Measurements from ENCODE around the gene POLG2. TPM values are rescaled to one million over a fixed set of nuclear protein-coding genes. Genes with fewer than 3 reads are reported as not detected.
"Not testable (repeated sequence)": the region's sequence is repeated elsewhere in the genome, so short reads cannot be mapped to it uniquely, and the experiment has no call there.

The POLG2 gene
- total RNA-seq, 1 experiment from 2014 or later, result 18.5 TPM

DNA sequence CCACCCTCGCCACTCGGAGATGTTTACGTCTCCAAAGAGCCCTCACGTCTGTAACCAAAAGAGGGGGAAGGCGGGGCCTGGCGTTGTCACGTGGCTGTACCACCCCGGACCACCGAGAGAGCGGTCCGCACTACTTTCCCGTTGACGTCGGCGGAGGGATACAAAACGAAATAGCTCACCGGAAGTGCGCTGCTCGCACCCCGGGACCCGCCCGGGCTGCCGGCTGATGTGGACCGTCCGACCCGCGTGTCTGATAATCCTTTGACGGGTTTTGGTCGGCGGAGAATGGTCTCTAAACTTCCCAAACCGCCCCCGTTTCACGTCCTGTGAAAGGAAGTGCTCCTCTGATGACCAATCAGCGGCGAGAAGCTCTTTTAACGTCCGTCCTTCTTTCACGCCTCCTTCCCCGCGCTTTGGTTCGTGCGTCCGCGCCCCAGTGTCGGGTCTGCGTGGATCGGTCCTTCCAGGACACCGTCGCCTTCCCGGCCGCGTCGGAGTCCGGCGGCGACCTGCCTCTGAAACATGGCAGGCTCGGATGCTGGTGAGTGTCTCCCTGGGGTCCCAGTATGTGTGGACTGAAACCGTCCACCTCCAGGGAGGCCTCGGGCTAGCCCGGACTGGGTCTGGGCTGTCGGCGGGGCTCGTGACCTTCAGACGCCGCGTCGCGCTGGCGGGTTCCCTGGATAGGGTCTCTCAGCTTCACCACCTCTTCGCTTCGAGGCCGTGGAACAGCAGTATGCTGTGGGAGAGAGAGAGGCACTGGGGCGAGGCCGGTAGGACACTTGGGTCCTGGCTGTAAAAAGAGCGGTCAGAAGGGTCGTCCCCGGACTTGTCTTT lies 9.9 kb upstream of the POLG2 start, which contains the start of gene CEP95:
TSS of gene CEP95 (plus strand) at position 402 of the 837 bp plus-strand sequence. CDS start at position 523, 121 bp downstream.
- peak; percentile 96 for DNase-seq (ENCODE audit: low spot score)
- in situ Hi-C loops (cut with HindIII; ENCODE audit: low sequenced_read_pairs), result no loop called here

DNA sequence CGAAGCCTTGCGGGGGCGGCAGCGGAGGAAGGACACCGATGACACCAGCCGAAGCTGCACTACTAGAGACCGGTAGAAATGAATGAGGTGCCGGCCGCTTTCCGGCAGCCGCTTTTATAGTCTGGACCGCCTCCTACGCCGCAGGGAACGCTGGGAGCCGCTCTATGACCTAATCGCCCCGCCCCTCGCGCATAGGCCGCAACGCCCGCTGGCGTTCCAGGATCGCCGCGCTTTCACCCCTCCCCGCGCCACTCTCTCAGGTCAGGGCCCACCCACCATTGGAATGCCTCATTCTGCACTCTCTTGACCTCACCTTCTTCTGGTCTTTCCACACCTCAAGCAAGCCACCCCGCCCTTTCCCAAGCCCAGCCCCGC lies 9.3 kb upstream of the POLG2 start, which contains the start of gene DDX5:
TSS of gene DDX5 (minus strand) at position 89 of the 375 bp plus-strand sequence. CDS start 170 bp downstream, outside the sequence.
- DNase-seq (ENCODE audit: low spot score), result peak; percentile 96
- in situ Hi-C loops (cut with HindIII; ENCODE audit: low sequenced_read_pairs), result no loop called here

DNA sequence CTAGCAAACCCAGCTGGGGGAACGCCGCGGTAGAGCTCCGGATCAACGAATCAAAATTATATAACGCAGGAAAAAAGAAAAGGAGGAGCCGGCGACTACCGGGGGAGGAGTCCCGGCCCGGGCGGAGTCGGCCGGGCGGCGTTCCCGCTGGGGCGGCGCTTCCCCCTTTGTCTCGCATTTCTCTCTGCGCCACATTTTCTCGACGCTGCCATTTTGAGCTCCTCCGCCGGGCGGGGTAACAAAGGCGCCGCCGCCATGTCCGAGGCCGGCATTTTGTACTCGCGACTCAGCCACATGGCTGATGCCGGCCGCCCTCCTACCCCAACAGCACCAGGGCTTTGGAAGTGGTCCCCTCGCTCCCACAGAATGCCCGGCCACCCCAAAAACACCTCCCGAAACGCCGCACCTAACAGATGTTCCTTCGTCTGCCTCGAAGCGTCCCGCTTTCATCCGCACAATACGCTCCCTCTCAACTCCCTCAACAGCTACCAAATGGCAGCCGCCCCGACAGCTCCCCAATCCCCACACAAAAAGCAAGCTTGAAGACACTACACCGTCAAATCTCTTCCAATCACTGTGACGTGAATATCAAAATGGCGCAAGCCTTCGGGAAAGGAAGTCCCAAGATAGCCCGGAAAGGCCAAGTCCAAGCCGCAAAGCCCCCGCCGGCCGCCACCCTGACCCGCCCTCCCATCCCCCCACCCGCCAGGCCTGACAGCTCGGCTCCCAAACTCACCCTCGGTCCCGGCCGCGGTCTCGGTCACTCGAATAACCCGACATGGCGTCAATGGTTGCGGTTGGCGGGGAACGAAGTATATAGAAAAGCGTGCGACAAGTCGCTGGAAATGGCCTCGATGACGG lies 8.7 kb upstream of the POLG2 start:
- in situ Hi-C loops (cut with HindIII; ENCODE audit: low sequenced_read_pairs), result no loop called here
- peak; percentile 91 for DNase-seq (ENCODE audit: low spot score)

DNA sequence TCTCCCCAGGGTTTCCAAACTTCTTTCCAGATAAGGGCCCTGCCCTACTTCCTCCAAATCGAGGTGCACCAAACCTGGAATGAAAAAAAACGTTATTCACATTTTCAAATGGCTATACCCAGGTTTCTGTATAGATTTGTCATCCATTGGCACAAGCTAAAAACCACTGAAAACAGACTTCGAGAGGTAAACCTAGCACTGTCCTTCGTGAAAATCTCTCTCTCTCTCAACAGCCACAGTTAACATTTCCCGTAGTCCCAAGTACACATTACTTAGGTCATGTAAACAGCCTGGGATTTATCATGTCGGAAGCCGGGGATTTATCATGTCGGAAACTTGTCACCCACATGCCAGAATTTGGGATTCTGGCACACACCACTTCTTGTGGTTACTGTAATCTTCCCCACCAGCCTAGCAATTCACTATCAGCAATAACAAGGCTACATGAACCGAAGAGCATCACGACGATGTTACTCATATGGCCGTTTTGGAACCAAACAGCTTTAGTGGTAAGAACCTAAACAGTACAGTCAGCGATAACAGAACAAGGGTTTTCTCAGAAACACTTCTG lies 8.0 kb upstream of the POLG2 start:
- in situ Hi-C loops (cut with HindIII; ENCODE audit: low sequenced_read_pairs), result no loop called here
- DNase-seq (ENCODE audit: low spot score), result no peak

DNA sequence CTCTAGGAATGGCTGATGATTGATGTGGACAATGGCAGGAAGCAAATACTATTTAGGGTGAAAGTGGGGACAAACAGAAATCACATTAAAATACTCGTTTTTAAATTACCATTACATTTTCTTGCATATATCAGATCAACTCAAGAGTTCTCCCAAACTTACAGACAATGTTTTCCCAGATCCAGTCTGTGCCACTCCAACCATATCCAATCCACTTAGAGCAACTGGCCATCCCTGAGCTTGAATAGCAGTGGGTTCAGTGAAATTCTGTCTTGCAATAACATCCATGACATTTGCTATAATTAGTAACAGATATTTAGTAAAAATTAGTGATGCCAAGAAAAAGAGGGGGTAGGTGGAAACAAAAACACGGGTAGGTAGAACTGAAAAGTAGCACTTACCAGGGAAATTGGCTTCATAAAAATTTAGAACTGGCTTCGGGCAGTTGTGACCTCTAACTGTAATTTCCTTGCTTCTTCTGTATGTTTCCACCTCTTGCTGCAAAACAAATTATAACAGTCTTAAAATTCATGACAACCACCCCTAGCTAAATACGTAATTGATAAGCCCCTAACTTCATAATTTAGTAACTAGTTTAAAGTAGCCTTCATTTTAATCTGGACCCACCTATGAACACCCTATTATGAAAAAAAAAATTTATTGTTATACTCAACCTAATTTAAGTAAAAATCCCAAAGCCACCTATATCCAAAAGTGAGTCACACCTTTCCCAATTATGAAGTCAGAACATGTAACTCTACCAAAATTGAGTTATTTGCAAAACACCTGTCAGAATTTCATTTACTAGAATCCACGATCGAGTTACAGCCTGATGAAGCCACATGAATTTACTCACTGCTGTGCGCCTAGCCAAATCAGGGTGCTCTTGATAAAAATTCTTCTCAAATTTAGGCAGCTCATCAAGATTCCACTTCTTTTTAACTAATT lies 7.2 kb upstream of the POLG2 start:
- in situ Hi-C loops (cut with HindIII; ENCODE audit: low sequenced_read_pairs), result no loop called here
- DNase-seq (ENCODE audit: low spot score), result no peak

DNA sequence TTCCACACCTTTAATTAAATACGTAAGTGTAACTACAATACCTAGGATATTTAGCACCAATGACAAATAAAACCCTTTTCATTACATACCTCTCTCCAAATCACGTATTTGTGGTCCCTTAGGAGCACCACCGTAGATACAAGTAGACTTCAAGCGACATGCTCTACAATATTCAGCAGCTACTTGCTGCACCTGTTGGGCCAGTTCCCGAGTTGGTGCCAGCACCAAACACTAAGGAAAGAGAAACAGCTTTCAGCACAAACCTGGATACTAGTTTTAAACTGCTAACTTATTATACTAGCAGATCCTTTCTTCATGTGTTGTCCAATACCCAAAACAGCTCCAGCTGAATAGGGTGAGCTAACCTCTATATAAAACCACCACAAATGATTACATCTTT lies 6.5 kb upstream of the POLG2 start:
- in situ Hi-C loops (cut with HindIII; ENCODE audit: low sequenced_read_pairs), result no loop called here
- no peak for DNase-seq (ENCODE audit: low spot score)

DNA sequence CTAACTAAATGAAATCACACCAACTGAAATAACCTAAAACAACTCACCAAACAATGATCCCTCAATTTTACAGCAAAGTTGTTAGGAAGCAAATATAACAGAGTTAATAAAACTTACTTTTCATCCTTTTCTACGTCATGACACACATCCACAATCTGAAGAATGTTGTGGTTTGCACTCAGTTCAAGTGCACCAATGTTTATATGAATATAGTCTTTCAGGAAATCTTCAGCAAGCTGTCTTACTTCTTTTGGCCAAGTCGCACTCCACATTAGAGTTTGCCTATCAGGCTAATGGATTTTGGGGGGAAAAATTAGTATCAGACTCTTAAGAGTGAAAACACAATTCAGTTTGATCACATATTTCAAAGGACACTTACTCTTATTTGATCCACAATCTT lies 6.0 kb upstream of the POLG2 start:
- DNase-seq (ENCODE audit: low spot score), result no peak
- in situ Hi-C loops (cut with HindIII; ENCODE audit: low sequenced_read_pairs), result no loop called here

DNA sequence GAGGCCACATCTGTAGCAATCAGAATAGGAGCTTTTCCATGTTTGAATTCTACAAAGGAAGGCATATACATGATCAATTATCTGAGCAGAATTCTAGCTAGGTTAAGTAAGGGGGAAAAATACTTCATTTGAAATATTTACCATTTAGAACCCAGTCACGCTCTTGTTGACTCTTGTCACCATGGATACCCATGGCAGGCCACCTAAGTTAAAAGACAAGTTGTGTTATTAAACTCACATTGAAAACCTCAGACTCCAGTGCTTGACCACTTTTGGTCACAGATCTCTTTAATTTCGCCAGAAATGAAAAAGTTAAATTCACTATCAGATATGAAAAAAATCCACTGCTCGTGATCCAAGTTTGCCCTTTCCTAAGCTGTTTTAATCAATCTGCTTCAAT lies 5.2 kb upstream of the POLG2 start:
- in situ Hi-C loops (cut with HindIII; ENCODE audit: low sequenced_read_pairs), result no loop called here
- DNase-seq (ENCODE audit: low spot score), result no peak

DNA sequence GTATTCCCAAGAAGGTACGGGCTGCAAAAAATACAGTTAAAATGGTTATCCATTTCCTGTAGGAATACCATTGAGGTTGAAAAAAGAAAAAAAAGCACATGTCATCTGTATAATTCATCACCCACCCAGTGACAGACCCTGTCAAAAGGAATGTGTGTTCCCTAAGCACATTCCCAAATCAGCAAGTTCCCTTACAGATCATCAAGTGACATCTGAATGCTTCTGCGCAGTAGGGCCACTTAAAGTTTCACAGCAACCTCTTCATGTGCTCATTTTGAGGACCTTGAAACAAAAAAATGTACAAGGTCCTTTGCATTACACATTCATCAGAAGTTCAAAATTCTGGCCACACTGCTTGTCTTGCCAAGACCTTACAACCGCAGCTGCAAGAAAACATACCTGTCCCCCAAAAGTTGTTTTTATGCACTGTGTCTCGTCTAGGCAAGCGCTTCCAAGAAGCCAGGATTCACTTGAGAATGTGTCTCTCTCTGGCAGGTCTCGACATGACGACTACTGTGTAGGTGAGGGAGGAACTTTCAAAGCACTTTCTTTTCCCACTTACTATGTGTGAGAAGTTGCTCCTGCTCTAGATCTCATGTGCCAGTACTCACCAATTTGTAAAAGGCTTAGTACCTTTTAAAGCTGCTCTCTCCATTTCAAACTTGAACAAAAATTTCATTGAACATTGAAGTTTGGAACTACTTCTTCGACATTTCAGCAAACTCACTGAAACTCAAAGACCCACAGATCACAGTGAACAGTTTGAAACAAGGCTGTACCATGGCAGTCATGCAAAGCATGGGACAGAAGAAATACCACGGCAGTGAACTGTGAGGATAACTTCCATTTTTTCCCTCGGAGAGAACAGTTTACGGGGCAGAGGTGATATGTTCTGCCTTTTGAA lies 4.3 kb upstream of the POLG2 start:
- DNase-seq (ENCODE audit: low spot score), result no peak
- in situ Hi-C loops (cut with HindIII; ENCODE audit: low sequenced_read_pairs), result no loop called here

DNA sequence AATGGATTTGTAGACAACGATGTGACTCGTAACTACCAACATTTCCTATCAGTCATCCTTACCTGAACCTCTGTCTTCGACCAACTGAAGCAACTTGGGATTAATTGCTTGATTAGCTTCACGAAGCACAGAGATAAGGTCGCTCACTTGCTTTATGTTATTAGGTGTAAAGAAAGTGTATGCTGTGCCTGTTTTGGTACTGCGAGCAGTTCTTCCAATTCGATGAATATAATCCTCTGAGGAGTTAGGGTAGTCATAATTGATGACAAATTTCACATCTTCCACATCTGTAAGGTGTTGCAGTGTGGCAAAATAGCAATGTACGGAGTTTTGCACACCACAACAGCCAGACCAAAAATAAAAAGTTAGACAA lies 3.6 kb upstream of the POLG2 start:
- no peak for DNase-seq (ENCODE audit: low spot score)
- in situ Hi-C loops (cut with HindIII; ENCODE audit: low sequenced_read_pairs), result no loop called here

DNA sequence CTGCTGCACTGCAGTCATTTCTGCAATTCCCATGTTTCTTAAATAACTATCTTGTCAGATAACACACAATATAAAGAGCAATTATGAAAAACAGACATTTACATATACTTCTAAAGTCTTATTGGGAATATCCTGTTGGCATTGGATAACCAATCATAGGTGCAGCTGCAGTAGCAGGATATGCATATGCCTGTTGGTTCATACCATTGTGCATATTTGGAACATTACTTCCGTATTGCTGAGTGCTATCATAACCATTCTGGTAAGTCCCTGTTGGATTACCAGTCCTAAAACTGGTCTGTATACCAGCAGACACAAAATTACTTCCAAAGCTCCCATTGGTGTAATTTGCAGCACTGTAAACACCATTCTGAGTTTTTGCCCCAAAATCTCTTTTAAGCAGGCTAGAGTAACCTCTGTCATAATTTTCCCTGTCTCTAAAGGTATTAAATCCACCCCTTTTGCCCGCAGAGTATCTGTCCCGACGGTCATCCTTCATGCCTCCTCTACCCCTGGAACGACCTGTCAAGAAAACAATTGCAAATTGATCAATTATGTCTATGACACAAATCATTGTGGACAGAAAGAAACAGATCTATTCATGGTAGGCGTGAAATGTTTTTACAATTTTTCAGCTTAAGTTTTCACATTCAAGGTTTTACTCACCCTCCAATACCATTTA lies 3.1 kb upstream of the POLG2 start:
- in situ Hi-C loops (cut with HindIII; ENCODE audit: low sequenced_read_pairs), result no loop called here
- DNase-seq (ENCODE audit: low spot score), result no peak

DNA sequence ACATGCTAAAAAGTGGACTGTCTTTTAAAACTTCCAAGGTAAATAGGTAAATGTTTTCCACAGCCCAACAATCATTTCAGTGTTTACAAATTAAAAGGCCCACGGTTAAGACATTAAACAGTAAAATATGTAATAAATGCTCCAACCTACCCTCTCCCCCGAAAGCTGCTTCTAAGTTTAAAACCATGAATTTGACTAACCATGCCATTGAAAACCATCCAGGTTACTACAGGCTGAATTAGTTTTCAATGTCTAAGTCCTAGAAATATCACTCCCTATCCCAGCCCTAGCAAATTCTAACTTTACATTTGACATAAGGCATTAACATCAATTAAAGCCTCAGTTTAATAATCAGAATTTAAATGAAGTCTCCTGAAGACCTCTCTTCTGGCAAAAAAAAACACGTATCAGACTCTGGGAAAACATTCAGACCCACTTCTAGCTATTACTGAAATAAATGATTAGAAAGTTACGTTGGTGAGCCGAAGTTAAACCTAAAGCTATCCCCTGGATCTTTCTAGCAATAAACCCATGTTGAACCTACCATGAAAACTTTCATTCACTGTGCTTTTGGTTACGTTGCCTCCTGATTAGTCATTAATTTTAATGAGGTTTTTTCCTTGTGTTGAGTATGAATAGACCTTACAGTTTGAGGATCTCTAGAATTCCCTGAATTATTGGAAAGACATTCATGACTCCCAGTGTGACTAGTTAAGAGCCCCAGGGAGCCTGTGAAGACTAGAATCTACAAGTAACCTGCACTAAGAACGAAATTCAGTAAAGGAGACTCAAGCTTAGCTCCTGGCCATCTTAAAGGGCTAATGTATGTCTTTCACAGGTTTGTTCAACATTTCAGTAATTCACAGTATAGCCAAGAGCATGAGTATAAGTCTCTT lies 1.7 kb upstream of the POLG2 start:
- in situ Hi-C loops (cut with HindIII; ENCODE audit: low sequenced_read_pairs), result no loop called here
- no peak for DNase-seq (ENCODE audit: low spot score)

DNA sequence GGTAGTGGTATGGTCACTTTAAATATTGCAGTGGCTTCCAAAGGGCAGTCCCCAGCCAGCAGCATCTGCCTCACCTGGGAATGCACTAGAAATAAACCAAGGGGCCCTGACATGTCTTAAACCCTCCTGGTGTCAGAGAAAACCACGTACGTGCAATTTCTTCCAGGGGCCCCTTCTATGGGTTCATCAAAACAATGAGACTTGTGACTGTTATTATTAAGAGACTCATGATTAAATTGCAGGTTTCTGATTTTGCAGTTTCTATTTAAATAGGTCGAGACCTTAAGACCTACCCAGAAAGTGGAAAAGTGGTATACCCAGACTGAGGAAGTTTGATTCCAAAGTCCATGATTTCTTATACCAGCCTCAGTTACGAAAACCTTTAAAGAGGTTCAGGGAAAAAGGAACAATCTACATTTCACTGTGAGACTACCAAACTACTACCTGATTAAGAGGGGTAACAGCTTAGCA lies 746 bp upstream of the POLG2 start:
- no peak for DNase-seq (ENCODE audit: low spot score)
- in situ Hi-C loops (cut with HindIII; ENCODE audit: low sequenced_read_pairs), result no loop called here

DNA sequence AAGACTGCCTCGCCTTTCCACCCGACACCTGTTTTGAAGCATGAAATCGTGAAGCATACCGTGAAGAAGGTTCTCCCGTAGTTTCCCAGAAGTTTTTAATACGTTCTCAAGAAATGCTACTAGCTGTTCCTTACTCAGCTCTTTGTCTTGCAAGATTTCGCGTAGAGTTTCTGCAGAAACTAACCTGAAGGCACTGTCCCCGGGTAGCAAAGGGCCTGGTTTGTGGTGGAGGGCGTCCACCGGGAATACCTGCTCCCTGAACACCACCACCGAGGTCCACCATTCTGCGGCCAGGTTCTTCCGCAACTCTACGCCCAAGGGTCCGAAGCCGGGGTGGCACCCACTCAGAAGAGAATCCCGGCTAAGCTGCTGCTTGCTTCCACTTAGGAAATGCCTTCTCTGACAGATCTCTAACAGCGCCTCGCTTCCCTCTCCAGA lies 487 bp downstream of the POLG2 start:
- in situ Hi-C loops (cut with HindIII; ENCODE audit: low sequenced_read_pairs), result no loop called here
- DNase-seq (ENCODE audit: low spot score), result no peak

DNA sequence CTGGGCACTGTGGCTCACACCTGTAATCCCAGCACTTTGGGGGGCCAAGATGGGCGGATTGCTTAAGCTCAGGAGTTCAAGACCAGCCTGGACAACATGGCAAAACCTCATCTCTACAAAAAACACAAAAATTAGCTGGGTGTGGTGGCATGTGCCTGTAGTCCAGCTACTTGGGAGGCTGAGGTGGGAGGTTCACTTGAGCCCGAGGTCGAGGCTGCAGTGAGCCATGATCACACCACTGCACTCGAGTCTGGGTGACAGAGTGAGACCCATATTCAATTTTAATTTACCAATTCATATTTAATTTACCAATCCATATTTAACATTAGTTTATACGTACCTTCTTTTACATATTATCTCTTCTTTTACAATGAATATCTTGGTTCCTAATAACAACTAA lies 1.6 kb downstream of the POLG2 start:
- DNase-seq (ENCODE audit: low spot score); in situ Hi-C loops (cut with HindIII; ENCODE audit: low sequenced_read_pairs): not testable (repeated sequence)

DNA sequence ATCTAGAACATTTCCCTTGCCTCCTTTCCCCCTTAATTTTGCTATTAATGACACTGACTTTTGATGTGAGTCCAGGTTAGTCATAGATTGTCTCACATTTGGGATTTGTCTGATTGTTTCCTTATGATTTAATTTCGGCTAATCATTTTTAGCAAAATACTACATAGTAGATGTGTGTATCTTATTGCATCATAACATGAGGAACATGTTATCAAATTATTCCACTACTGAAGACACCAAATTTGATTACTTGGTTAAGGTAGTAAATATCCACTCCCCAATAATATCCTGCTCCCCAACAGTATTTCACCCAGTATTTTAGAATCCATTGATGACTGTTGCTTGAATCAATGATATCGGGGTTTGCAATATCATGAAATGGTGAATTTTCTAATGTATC lies 2.7 kb downstream of the POLG2 start:
- in situ Hi-C loops (cut with HindIII; ENCODE audit: low sequenced_read_pairs), result no loop called here
- no peak for DNase-seq (ENCODE audit: low spot score)
